ENCODE measurements around the gene TMEM106C.

- TF ChIP-seq CTCF (IDR thresholded peaks at IDR 0.05) (no peak), POLR2A (IDR thresholded peaks at IDR 0.05) (no peak), EP300 (IDR thresholded peaks at IDR 0.05) (no peak)
Observed at GRCh38 chr12:47931187-47931586, 32.2 kb upstream of the TMEM106C start.

Data from ovary (tissue), 3 donors.